Epithelial cell of umbilical artery (primary cell): ENCODE measurements around the gene LYSMD3. TPM values are rescaled to one million over a fixed set of nuclear protein-coding genes. Genes with fewer than 3 reads are reported as not detected.

Source experiments
- total RNA-seq: library from RNA; depleted of rRNA; stranded (reverse); fragments of >200 nt; gene quantifications from 2 replicates; pipeline ENCODE4 v1.2.3, GENCODE V29; 2014

LYSMD3 gene
- 18.8 and 24.5 TPM in 2 replicates for total RNA-seq

DNA sequence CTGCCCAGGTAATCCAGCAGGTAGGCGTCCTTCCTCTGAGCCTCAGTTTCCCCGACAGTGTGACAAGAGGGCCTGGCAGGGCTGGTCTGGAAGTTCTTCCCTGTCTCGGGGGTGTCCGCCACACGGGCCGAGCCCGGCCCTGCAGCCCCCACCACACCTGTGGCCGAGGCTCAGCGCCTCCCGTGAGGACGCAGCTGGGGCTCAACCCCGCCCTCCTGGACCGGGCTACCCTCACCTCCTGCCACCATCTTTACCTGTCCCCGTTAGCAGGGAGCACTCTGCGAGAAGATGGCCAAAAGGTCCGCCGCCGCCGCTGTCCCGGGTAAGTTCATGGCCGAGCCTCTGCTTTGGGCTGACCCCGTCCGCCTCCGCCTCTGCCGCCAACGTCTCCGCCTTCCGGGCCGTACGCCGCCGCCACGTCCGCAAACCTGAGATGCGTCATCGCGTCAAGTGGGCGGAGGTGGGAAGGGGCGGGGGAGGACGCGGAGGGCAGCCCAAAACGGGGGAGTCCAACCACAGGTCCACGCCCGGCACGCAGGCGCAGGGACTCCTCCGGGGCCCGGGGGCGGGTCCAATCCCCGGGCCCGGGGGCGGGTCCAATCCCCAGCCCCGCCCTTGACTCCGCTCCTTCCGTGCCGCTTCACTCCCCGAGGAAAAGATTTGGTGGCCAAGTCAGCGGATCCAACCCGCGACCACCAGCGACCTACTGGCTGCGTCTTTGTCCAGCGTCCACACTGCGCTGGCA, at the start of gene LYSMD3:
TSS of gene LYSMD3 (minus strand) at position 391 of the 745 bp plus-strand sequence. CDS start 4,295 bp downstream, outside the sequence.

DNA sequence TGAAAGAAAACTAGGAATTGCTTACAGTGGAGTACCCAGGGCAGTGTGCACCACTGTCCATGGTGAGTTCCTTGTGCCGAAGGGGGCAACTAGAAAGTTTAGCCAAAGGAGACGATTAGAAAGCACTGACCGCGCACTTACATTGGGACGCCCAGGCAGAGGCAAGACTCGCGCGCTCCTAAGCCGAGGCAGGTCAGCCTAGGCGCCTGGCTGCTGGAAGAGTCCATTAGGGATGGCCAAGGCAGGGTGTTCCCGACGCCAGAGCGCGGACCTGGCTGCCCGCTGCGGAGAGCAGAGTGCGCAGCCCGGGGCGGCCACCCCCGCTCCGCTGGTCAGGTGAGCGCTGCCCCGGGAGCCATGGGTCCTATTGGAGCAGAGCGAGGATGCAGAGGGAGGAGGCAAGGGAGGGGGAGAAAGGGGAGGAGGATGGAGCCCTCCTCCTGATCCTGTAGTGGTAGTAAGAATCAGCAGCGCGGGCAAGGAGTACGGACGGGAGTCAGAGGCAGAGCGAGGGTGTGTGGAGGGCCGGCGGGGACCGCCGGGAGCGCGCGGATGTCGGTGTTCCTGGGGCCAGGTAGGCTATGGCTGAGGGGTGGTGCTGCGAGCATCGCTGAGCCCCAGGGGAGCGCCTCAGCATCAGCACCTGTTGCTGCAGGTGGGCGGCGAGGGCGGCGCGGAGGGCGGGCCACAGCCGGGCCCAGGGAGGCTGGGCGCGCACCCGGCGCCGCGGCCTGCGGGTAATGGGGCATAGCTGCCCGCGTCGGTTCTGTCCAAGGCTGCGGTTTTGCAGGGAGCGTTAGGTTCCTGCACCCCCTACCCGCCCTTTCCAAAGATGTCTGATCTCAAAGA, 29.2 kb upstream of the LYSMD3 start, which contains the start of gene ADGRV1:
TSS of gene ADGRV1 (plus strand) at position 454 of the 849 bp plus-strand sequence. CDS start at position 553, 99 bp downstream.

DNA sequence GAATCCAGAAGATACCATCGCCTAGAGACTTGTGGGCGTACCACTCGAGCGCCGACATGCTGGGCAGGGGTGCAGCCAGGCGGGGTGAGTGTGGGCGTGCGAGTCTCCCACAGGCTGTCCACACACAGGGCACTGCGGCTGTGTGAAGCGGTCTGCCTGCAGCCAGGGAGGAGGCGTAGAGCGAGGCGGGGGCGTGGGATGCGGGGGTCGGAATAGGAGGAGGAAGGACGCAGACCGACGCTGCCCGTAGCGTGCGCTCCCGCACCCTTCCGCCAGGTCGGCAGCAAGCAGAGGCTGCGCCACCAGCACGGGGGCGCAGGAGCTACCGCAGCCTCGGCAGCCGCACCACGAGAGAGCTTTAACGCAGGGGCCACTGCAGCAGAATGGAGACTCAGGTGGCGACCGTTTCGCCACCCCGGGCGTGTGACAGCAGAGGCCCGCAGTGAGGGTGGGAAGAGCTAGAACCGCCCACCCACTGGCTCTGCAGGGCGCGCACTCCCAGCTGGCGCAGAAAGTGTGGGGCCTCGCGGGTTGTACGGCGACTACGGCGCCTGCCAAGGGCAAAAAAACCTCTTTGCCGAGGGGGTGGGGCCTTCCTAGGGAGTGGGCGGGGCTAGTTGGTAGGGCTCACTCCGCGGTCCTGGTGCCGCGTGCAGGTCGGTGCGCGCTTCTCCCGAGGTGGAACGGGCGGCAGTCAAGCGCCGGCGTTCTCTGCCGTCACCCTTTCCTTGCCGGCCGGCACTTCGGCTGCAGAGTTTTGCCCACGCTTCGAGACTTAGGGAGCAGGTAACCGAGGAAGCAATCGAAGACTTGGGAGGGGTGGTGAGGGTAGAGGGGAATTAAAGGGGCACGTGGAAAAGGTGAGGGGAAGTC, 54.9 kb downstream of the LYSMD3 start, which contains the start of the genes MBLAC2 and POLR3G:
TSS of gene MBLAC2 (minus strand) at position 537 of the 873 bp plus-strand sequence. CDS start at position 58, 479 bp downstream.
TSS of gene POLR3G (plus strand) at position 630 of the 873 bp plus-strand sequence. CDS start 10,704 bp downstream, outside the sequence.

Other genes with a start within 250 kb of the LYSMD3 start
- gene CETN3, start 119.8 kb downstream of the LYSMD3 start, total RNA-seq: 8.8 and 21.7 TPM in 2 replicates
- 5.5 and 5.9 TPM in 2 replicates for gene MBLAC2, start 54.8 kb downstream of the LYSMD3 start, total RNA-seq
- gene POLR3G, start 54.7 kb downstream of the LYSMD3 start, total RNA-seq: 13.6 and 20.1 TPM in 2 replicates
- under 0.01 and 0.15 TPM in 2 replicates for gene ADGRV1, start 29.2 kb upstream of the LYSMD3 start, total RNA-seq